Stomach (tissue), 4 donors: ENCODE results near the gene MATN1.

ENCODE experiments used
- EP300 ChIP-seq: sonication (generic); formaldehyde crosslinking; IDR thresholded peaks from one replicate; pipeline ENCODE4 v1.6.1; 2017; ENCODE audit warnings: antibody characterized with exemption
- POLR2A ChIP-seq, 4 donors: fragments of 450-650 bp; IDR thresholded peaks; one replicate each; pipeline ENCODE4 v1.6.1; 2016; ENCODE audit warnings: antibody characterized with exemption in 4 of 4, control low read depth in 2 of 4, mild to moderate bottlenecking in 1 of 4, moderate library complexity in 1 of 4
- POLR2AphosphoS5 ChIP-seq, 3 donors: sonication (generic); formaldehyde crosslinking; IDR thresholded peaks; one replicate each; pipeline ENCODE4 v1.6.1; 2016; ENCODE audit warnings: antibody characterized with exemption in 3 of 3
- TF ChIP-seq, protein P1 (sequence below), 7 experiments: fragments of 450-650 bp in 4 of 7; fragments of 200-600 bp in 3 of 7; sonication (generic) in 3 of 7; IDR thresholded peaks; one replicate each; pipeline ENCODE4 v1.5.1; 2016 to 2019; ENCODE audit warnings: antibody characterized with exemption in 7 of 7, control low read depth in 2 of 7, mild to moderate bottlenecking in 1 of 7

- TF ChIP-seq, protein P1, sequence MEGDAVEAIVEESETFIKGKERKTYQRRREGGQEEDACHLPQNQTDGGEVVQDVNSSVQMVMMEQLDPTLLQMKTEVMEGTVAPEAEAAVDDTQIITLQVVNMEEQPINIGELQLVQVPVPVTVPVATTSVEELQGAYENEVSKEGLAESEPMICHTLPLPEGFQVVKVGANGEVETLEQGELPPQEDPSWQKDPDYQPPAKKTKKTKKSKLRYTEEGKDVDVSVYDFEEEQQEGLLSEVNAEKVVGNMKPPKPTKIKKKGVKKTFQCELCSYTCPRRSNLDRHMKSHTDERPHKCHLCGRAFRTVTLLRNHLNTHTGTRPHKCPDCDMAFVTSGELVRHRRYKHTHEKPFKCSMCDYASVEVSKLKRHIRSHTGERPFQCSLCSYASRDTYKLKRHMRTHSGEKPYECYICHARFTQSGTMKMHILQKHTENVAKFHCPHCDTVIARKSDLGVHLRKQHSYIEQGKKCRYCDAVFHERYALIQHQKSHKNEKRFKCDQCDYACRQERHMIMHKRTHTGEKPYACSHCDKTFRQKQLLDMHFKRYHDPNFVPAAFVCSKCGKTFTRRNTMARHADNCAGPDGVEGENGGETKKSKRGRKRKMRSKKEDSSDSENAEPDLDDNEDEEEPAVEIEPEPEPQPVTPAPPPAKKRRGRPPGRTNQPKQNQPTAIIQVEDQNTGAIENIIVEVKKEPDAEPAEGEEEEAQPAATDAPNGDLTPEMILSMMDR (IDR thresholded peaks at IDR 0.05), result no peak
- TF ChIP-seq POLR2AphosphoS5 (IDR thresholded peaks at IDR 0.05) (no peak), POLR2A (IDR thresholded peaks at IDR 0.05) (no peak), EP300 (no peak)
Measured at GRCh38 chr1:30754684-30755171, 31.3 kb upstream of the MATN1 start.
